HepG2 (cell line): ENCODE measurements around the gene DPH3. TPM values are rescaled to one million over a fixed set of nuclear protein-coding genes. Genes with fewer than 3 reads are reported as not detected.

Source experiments
- ATAC-seq: fragments of 200-7000 bp; cut with Tn5 transposase; 3 replicates; pipeline ENCODE4 v1.9.1; 2020; ENCODE audit warnings: mild to moderate bottlenecking, moderate library complexity
- BruUV-seq: library from RNA; stranded (reverse); fragments of 400-500 nt; replicated peaks from 2 replicates; lab custom pipeline; 2021; lab: Mats Ljungman, UMichigan
- CTCF ChIA-PET: fragments of 300-600 bp; formaldehyde crosslinking; extraction: SDS; loops from one replicate; lab custom pipeline; 2021; ENCODE audit warnings: low total read pairs, inconsistent platforms, low intra/inter-chr PET ratio; lab: Yijun Ruan, JAX
- POLR2A ChIA-PET: fragments of 350-600 bp; sonication (Branson Sonifier 250); formaldehyde crosslinking; loops from one replicate; lab custom pipeline; 2020; ENCODE audit warnings: antibody characterized with exemption, inconsistent platforms; lab: Yijun Ruan, JAX
- DNase-seq: peaks from one replicate; pipeline ENCODE4 v3.0.0-alpha.2; 2015; ENCODE audit warnings: low spot score
- FAIRE-seq: peaks from 3 replicates; lab custom pipeline; 2011; peaks lifted over from hg19 to GRCh38; lab: Jason Lieb, UNC
- H2AFZ ChIP-seq: one replicate; pipeline ENCODE4 v1.6.1; 2011; ENCODE audit warnings: low read length, inconsistent platforms
- H3K27ac ChIP-seq: fragments of 300-600 bp; 3 replicates; pipeline ENCODE4 v1.8.0; 2011; ENCODE audit warnings: mixed run types, mild to moderate bottlenecking, mixed read lengths, low read length, inconsistent platforms; ENCODE audit not compliant: insufficient read depth; ENCODE audit errors: extremely low read length
- H3K27me3 ChIP-seq, 2 experiments: fragments of 200-600 bp in 1 of 2; 2 replicates in 1 of 2; 3 replicates in 1 of 2; pipeline versions ENCODE4 v1.6.0 to v1.8.0; 2011; ENCODE audit warnings: low read length in 2 of 2, mild to moderate bottlenecking in 2 of 2, moderate library complexity in 2 of 2, inconsistent platforms in 1 of 2; ENCODE audit not compliant: insufficient read depth in 2 of 2, control insufficient read depth in 1 of 2
- H3K36me3 ChIP-seq, 2 experiments: fragments of 200-600 bp in 1 of 2; replicated peaks in 1 of 2; 2 replicates in 1 of 2; 3 replicates in 1 of 2; pipeline versions ENCODE4 v1.5.1 to v1.8.0; 2011; ENCODE audit warnings: low read length in 2 of 2, inconsistent platforms in 1 of 2; ENCODE audit not compliant: insufficient read depth in 2 of 2, control insufficient read depth in 1 of 2
- H3K4me1 ChIP-seq: 2 replicates; pipeline ENCODE4 v1.5.1; 2012; ENCODE audit warnings: low read length, inconsistent platforms; ENCODE audit not compliant: insufficient read depth
- H3K4me2 ChIP-seq: 2 replicates; pipeline ENCODE4 v1.6.0; 2011; ENCODE audit warnings: low read depth, low read length, inconsistent platforms
- H3K4me3 ChIP-seq, 3 experiments: fragments of 200-600 bp in 1 of 3; sonication (generic), shearing (Covaris generic) in 1 of 3; replicated peaks in 1 of 3; 2 replicates each; pipeline ENCODE4 v1.5.1; 2011 to 2016; ENCODE audit warnings: low read length in 3 of 3, inconsistent platforms in 2 of 3, low read depth in 2 of 3, mild to moderate bottlenecking in 2 of 3, control low read depth in 1 of 3, mixed read lengths in 1 of 3; ENCODE audit not compliant: insufficient read depth in 1 of 3
- H3K79me2 ChIP-seq: one replicate; pipeline ENCODE4 v1.6.1; 2011; ENCODE audit warnings: low read length, inconsistent platforms; ENCODE audit not compliant: insufficient read depth
- H3K9ac ChIP-seq: 2 replicates; pipeline ENCODE4 v1.6.0; 2011; ENCODE audit warnings: mild to moderate bottlenecking, low read depth, low read length, inconsistent platforms; ENCODE audit not compliant: insufficient read depth
- H3K9me3 ChIP-seq: 2 replicates; pipeline ENCODE4 v1.5.1; 2012; ENCODE audit warnings: mild to moderate bottlenecking, low read length
- H4K20me1 ChIP-seq: 2 replicates; pipeline ENCODE4 v1.6.0; 2011; ENCODE audit warnings: inconsistent platforms, mild to moderate bottlenecking, low read length, moderate library complexity; ENCODE audit not compliant: insufficient read depth
- CHD4 ChIP-seq: fragments of 200-600 bp; sonication (generic); IDR thresholded peaks from 2 replicates; pipeline ENCODE4 v1.7.0; 2017; ENCODE audit warnings: mild to moderate bottlenecking, low read length, borderline replicate concordance
- CSRNP2 ChIP-seq: sonication (generic); formaldehyde crosslinking; conservative IDR thresholded peaks from 2 replicates; pipeline ENCODE4 v1.8.0; 2022; ENCODE audit warnings: low read depth, missing genetic modification reagents
- FOSL1 ChIP-seq: sonication (generic); formaldehyde crosslinking; IDR thresholded peaks from 2 replicates; pipeline ENCODE4 v1.9.0; 2021; ENCODE audit warnings: missing genetic modification reagents, borderline replicate concordance
- SIX1 ChIP-seq: sonication (generic); formaldehyde crosslinking; IDR thresholded peaks from 2 replicates; pipeline ENCODE4 v1.4.0; 2020; ENCODE audit warnings: missing genetic modification reagents, borderline replicate concordance
- SP4 ChIP-seq: sonication (generic); formaldehyde crosslinking; IDR thresholded peaks from 2 replicates; pipeline ENCODE4 v1.8.1; 2023; ENCODE audit warnings: mild to moderate bottlenecking, missing genetic modification reagents
- ZNF275 ChIP-seq: sonication (generic); formaldehyde crosslinking; IDR thresholded peaks from 2 replicates; pipeline ENCODE4 v1.8.0; 2022; ENCODE audit warnings: missing genetic modification reagents, mild to moderate bottlenecking, inconsistent platforms, borderline replicate concordance
- WGBS: methylation state at CpG from one replicate; pipeline ENCODE4 v1.1.6; 2017; ENCODE audit warnings: low lambda C conversion rate; 5-methylcytosine and 5-hydroxymethylcytosine counted together
- in situ Hi-C: cut with HindIII; loops from 2 replicates; pipeline ENCODE4 v1.10.0; 2017; ENCODE audit warnings: low pct_unique_long_range_greater_than_20kb; ENCODE audit not compliant: extremely low pct_ligation_motif_present
- intact Hi-C: fragments of 100-400 bp; cut with micrococcal nuclease; formaldehyde crosslinking; loops from one replicate; pipeline ENCODE4 v1.10.0; 2022; ENCODE audit not compliant: unreplicated experiment
- polyA plus RNA-seq, 8 experiments: library from polyadenylated mRNA; depleted of rRNA in 3 of 8; stranded (reverse) in 7 of 8; unstranded in 1 of 8; fragments of >200 nt; fragmentation: Illumina TruSeq in 4 of 8; extraction: Trizol in 4 of 8; gene quantifications; 2 replicates each; pipeline versions ENCODE4 v1.2.1 to v1.2.3, GENCODE V29; 2011 to 2016; ENCODE audit warnings: low read depth in 4 of 8, missing spikeins in 1 of 8, mixed read lengths in 1 of 8; ENCODE audit not compliant: insufficient read depth in 1 of 8
- total RNA-seq, 5 experiments: library from RNA; depleted of rRNA; stranded (reverse); fragments of >200 nt; fragmentation: Illumina TruSeq; extraction: Trizol; gene quantifications; 2 replicates each; pipeline ENCODE4 v1.2.3, GENCODE V29; 2016; ENCODE audit warnings: low read depth in 1 of 5
- TF ChIP-seq, protein P1 (sequence below): sonication (generic); formaldehyde crosslinking; IDR thresholded peaks from 2 replicates; pipeline ENCODE4 v1.4.0; 2020; ENCODE audit warnings: missing genetic modification reagents, borderline replicate concordance

The DPH3 gene
- total and polyA plus RNA-seq, 2 of the 13 experiments (the other 11 are each of a cell fraction or from before 2014, with no cell fraction given) = 18.3 to 21.6 TPM

DNA sequence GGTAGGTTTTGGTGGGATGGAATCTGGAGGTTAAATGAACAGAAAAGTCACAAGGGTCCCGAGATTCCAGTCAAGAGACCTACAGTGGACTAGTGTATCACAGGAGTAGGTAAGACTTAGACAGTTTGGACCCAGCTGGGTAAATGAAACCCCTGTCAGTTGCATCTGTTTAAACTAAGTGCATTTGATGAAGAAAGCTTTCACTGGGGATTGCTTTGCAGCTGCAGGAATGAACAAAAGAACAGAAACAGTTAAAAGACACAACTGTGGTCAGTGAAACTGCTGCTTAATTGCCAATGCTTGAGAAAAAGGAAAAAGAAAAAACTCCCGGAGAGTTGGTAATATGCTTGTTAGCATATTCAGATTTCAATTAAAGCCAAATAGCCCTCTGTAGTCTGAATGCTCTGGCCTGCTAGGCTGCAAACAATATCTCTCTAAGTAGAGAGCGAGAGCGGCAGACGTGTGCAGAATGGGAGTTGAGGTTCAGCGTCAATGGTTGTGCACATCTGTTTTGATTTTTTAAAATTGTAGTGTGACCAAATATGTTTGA is 37.4 kb upstream of the DPH3 start:
- no peak for DNase-seq
- CTCF ChIA-PET = no interaction called here
- in situ Hi-C loops (no loop called here), intact Hi-C loops (no loop called here)
- Histone ChIP-seq H3K27me3 (no peaks in the 10 kb centered on the region), H3K27ac (no peak overlapping the region), H4K20me1 (no peaks in the 10 kb centered on the region), H3K4me3 (no peak overlapping the region), H3K4me2 (no peak overlapping the region), H3K36me3 (peaks cover 11 to 64% of the 10 kb centered on the region in 2 experiments), H3K9me3 (no peaks in the 10 kb centered on the region), H3K9ac (no peak overlapping the region), H3K79me2 (peaks cover under 1% of the 10 kb centered on the region), H2AFZ (no peak overlapping the region), H3K4me1 (no peaks in the 10 kb centered on the region)
- TF ChIP-seq, protein P1, sequence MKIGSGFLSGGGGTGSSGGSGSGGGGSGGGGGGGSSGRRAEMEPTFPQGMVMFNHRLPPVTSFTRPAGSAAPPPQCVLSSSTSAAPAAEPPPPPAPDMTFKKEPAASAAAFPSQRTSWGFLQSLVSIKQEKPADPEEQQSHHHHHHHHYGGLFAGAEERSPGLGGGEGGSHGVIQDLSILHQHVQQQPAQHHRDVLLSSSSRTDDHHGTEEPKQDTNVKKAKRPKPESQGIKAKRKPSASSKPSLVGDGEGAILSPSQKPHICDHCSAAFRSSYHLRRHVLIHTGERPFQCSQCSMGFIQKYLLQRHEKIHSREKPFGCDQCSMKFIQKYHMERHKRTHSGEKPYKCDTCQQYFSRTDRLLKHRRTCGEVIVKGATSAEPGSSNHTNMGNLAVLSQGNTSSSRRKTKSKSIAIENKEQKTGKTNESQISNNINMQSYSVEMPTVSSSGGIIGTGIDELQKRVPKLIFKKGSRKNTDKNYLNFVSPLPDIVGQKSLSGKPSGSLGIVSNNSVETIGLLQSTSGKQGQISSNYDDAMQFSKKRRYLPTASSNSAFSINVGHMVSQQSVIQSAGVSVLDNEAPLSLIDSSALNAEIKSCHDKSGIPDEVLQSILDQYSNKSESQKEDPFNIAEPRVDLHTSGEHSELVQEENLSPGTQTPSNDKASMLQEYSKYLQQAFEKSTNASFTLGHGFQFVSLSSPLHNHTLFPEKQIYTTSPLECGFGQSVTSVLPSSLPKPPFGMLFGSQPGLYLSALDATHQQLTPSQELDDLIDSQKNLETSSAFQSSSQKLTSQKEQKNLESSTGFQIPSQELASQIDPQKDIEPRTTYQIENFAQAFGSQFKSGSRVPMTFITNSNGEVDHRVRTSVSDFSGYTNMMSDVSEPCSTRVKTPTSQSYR (CRISPR knock-in tag) = no peak
- TF ChIP-seq SP4 (CRISPR knock-in tag) (no peak), SIX1 (no peak)
- 98% methylated on average over 6 of the region's 6 CpGs for WGBS
- BruUV-seq = no TSS peak
- no peak for FAIRE-seq
- POLR2A ChIA-PET = no interaction called here
- no peak for ATAC-seq

GRCh38 chr3:16301507-16301906 is 36.8 kb upstream of the DPH3 start:
- peaks cover 11 to 70% of the 10 kb centered on the region in 2 experiments for H3K36me3 ChIP-seq
- no peak for TF ChIP-seq FOSL1 (CRISPR knock-in tag)
- TF ChIP-seq CHD4 = no peak
- TF ChIP-seq ZNF275 (CRISPR knock-in tag) = no peak
- no peak for TF ChIP-seq CSRNP2

More at GRCh38 chr3:16301507-16301906, 36.8 kb upstream of the DPH3 start:
- in situ Hi-C loops (no loop called here), intact Hi-C loops (no loop called here)
- ChIA-PET POLR2A (no interaction called here), CTCF (no interaction called here)
- FAIRE-seq (no peak), ATAC-seq (no peak), DNase-seq (no peak)
- Histone ChIP-seq H3K4me2 (no peak overlapping the region), H3K4me3 (no peak overlapping the region), H3K9me3 (no peaks in the 10 kb centered on the region), H3K79me2 (no peaks in the 10 kb centered on the region), H3K9ac (no peak overlapping the region), H2AFZ (no peak overlapping the region), H3K4me1 (no peaks in the 10 kb centered on the region), H4K20me1 (no peaks in the 10 kb centered on the region), H3K27ac (no peak overlapping the region), H3K27me3 (no peaks in the 10 kb centered on the region)
- 91% methylated on average over 6 of the region's 6 CpGs for WGBS
- BruUV-seq = no TSS peak
